Lung (tissue), 12 donors: ENCODE measurements around the gene PPP1R15A. TPM values are rescaled to one million over a fixed set of nuclear protein-coding genes. Genes with fewer than 3 reads are reported as not detected.
"Not testable (repeated sequence)": the region's sequence is repeated elsewhere in the genome, so short reads cannot be mapped to it uniquely, and the experiment has no call there.

Experiments
- ATAC-seq: fragments of 200-7000 bp; cut with Tn5 transposase; one replicate; pipeline ENCODE4 v1.9.1; 2020; ENCODE audit warnings: moderate number of reproducible peaks; ENCODE audit not compliant: insufficient read depth, low FRiP score
- DNase-seq, 3 donors: peaks; one replicate each; pipeline ENCODE4 v3.0.0-alpha.2; 2013 to 2017
- H3K27ac ChIP-seq, 2 donors: one replicate each; pipeline ENCODE4 v1.5.1; 2013; ENCODE audit warnings: mild to moderate bottlenecking in 2 of 2, moderate library complexity in 2 of 2, control low read depth in 1 of 2, inconsistent platforms in 1 of 2, low read depth in 1 of 2, low read length in 1 of 2
- H3K27me3 ChIP-seq, 3 donors: one replicate each; pipeline ENCODE4 v1.5.1; 2013; ENCODE audit warnings: low read length in 2 of 3; ENCODE audit not compliant: control insufficient read depth in 3 of 3, insufficient read depth in 3 of 3
- H3K36me3 ChIP-seq, 4 donors: one replicate each; pipeline ENCODE4 v1.5.1; 2013; ENCODE audit warnings: low read length in 4 of 4, mild to moderate bottlenecking in 1 of 4, moderate library complexity in 1 of 4; ENCODE audit not compliant: control insufficient read depth in 4 of 4, insufficient read depth in 4 of 4
- H3K4me1 ChIP-seq, 5 donors: one replicate each; pipeline ENCODE4 v1.5.1; 2013; ENCODE audit warnings: low read length in 5 of 5, mild to moderate bottlenecking in 2 of 5, moderate library complexity in 1 of 5; ENCODE audit not compliant: control insufficient read depth in 5 of 5, insufficient read depth in 5 of 5
- H3K4me3 ChIP-seq: one replicate; pipeline ENCODE4 v1.5.1; 2013; ENCODE audit warnings: mild to moderate bottlenecking, control low read depth, moderate library complexity
- H3K9ac ChIP-seq, 2 donors: one replicate each; pipeline ENCODE4 v1.5.1; 2013; ENCODE audit warnings: low read length in 2 of 2, control low read depth in 1 of 2; ENCODE audit not compliant: insufficient read depth in 1 of 2
- H3K9me3 ChIP-seq, 4 donors: one replicate each; pipeline ENCODE4 v1.5.1; 2013; ENCODE audit warnings: low read length in 3 of 4, mild to moderate bottlenecking in 1 of 4, moderate library complexity in 1 of 4; ENCODE audit not compliant: control insufficient read depth in 4 of 4, insufficient read depth in 3 of 4
- CTCF ChIP-seq: IDR thresholded peaks from 2 replicates; pipeline ENCODE4 v1.5.1; 2012; ENCODE audit warnings: mild to moderate bottlenecking; ENCODE audit errors: control extremely low read depth, extremely low read depth
- WGBS, 2 donors: extraction: QIAGEN DNeasy Blood & Tissue Kit; methylation state at CpG; one replicate each; pipeline ENCODE4 v1.1.7; 2013; 5-methylcytosine and 5-hydroxymethylcytosine counted together
- polyA plus RNA-seq, 2 donors: library from polyadenylated mRNA; stranded (reverse); fragments of 200-250 nt; gene quantifications; one replicate each; pipeline ENCODE4 v1.2.1, GENCODE V29; 2013
- total RNA-seq, 2 donors: library from RNA; depleted of rRNA in 1 of 2; stranded (reverse); fragments of >200 nt in 1 of 2; gene quantifications; one replicate each; pipeline ENCODE4 v1.2.1, GENCODE V29; 2014 to 2021
- donor health status: control.
- donor health status: control.
- donor health status: Bipolar disorder and iron deficiency.
- donor health status: healthy.
- donor health status: DM: yes; HTN: yes; CAD: no.

PPP1R15A gene
- total and polyA plus RNA-seq, 4 donors = 101 to 208 (median 153) TPM

- TF ChIP-seq CTCF = no peak
- H3K9me3 ChIP-seq = no peaks in the 10 kb centered on the region
- no peak overlapping the region for H3K27ac ChIP-seq
- H3K4me3 ChIP-seq = no peak overlapping the region
- H3K27me3 ChIP-seq = no peaks in the 10 kb centered on the region
- ATAC-seq (no peak), DNase-seq (no peak)
- H3K9ac ChIP-seq = no peak overlapping the region
- WGBS, 2 donors = 90 to 93% methylated on average over 2 of the region's 2 CpGs
- peaks cover 0 to 5% (median 0%) of the 10 kb centered on the region in 5 donors for H3K4me1 ChIP-seq
- peaks cover 0 to 12% (median 6%) of the 10 kb centered on the region in 4 donors for H3K36me3 ChIP-seq
Measured at GRCh38 chr19:48844472-48844871, 27.7 kb upstream of the PPP1R15A start.

DNA sequence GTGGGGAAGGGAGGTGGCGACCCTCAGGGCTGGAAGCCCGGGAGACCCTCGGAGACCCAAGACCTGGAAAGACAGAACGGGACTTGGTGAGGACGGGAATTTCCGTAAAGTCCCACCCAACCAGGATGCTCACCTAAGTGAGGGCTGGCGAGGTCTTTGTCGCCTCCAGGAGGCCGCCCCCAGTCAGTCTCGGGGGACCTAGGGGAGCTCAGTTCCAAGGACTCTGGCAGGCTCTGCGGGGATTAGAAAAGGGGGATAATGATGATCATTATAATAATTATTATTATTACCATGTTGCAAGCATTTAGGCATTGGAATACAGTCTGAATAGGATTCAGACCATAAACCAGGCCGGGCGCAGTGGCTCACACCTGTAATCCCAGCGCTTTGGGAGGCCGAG, 26.8 kb upstream of the PPP1R15A start:
- H3K36me3 ChIP-seq = peaks cover 0 to 12% (median 6%) of the 10 kb centered on the region in 4 donors
- WGBS, 2 donors = 96 to 97% methylated on average over 15 of the region's 15 CpGs

DNA sequence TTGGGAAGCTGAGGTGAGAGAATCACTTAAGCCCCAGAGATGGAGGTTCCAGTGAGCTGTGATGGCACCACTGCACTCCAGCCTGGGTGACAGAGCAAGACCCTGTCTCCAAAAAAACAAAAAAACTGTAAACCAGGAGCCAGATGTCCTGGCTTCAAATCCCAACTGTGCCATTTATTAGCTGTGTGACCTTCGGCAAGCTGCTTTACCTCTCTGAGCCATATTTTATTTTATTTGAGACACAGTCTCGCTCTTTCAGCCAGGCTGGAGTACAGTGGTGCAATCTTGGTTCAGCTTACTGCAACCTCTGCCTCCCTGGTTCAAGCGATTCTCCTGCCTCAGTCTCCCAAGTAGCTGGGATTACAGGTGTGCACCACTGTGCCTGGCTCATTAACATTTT, 25.6 kb upstream of the PPP1R15A start:
- 95 to 97% methylated on average over 3 of the region's 3 CpGs for WGBS, 2 donors
- H3K9ac ChIP-seq, H3K4me1 ChIP-seq, H3K4me3 ChIP-seq, H3K9me3 ChIP-seq, H3K27ac ChIP-seq, DNase-seq, H3K27me3 ChIP-seq, ATAC-seq: not testable (repeated sequence)
- peaks cover 0 to 12% (median 6%) of the 10 kb centered on the region in 4 donors for H3K36me3 ChIP-seq

More for the DNA sequence above, 26.8 kb upstream of the PPP1R15A start:
- ATAC-seq (no peak), DNase-seq (no peak)
- no peaks in the 10 kb centered on the region for H3K9me3 ChIP-seq
- H3K4me1 ChIP-seq = peaks cover 0 to 5% (median 0%) of the 10 kb centered on the region in 5 donors
- TF ChIP-seq CTCF = no peak
- H3K4me3 ChIP-seq = no peak overlapping the region
- no peak overlapping the region for H3K27ac ChIP-seq
- no peak overlapping the region for H3K9ac ChIP-seq
- H3K27me3 ChIP-seq = no peaks in the 10 kb centered on the region

GRCh38 chr19:48852292-48852691, 19.9 kb upstream of the PPP1R15A start:
- 94 to 99% methylated on average over 4 of the region's 4 CpGs for WGBS, 2 donors

More at GRCh38 chr19:48852292-48852691, 19.9 kb upstream of the PPP1R15A start:
- peaks cover 0 to 3% (median 0%) of the 10 kb centered on the region in 4 donors for H3K36me3 ChIP-seq
- no peaks in the 10 kb centered on the region for H3K9me3 ChIP-seq
- no peak for ATAC-seq
- H3K4me3 ChIP-seq = no peak overlapping the region
- no peaks in the 10 kb centered on the region for H3K27me3 ChIP-seq
- no peak overlapping the region for H3K9ac ChIP-seq
- H3K27ac ChIP-seq = no peak overlapping the region
- TF ChIP-seq CTCF = no peak
- H3K4me1 ChIP-seq = no peaks in the 10 kb centered on the region
- no peak for DNase-seq
